Measurements from ENCODE around the gene NPC1. TPM values are rescaled to one million over a fixed set of nuclear protein-coding genes. Genes with fewer than 3 reads are reported as not detected.

NPC1 gene
- total RNA-seq, 1 donor from 2014 or later = 44.8 TPM

- H3K27me3 Mint-ChIP-seq (ENCODE audit: unreplicated experiment) = no peaks in the 10 kb centered on the region
- no peak overlapping the region for H3K27ac Mint-ChIP-seq (ENCODE audit: unreplicated experiment)
These were observed 46.3 kb upstream of the NPC1 start for GRCh38 chr18:23632615-23633014.

DNA sequence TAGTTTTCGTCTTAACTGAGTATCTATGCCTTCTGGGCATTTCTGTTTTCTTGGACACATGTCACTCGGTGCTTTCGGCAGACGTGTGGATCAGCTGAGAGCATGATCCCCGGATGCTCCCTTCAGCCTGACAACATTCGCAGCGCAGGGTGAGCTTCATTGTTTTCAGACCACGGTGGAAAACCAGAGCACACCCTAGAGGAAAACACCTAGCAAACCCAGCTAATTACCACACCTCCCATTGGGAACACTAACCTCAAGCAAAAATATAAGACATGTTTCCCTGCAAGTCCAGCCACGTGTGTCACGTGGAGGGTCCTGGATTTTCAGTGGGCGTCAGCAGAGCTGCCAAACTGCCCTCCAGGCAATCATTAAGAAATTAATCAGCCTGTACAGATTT is 45.4 kb upstream of the NPC1 start:
- no peak overlapping the region for H3K4me3 Mint-ChIP-seq (ENCODE audit: unreplicated experiment)
- H3K9me3 Mint-ChIP-seq (ENCODE audit: unreplicated experiment) = no peaks in the 10 kb centered on the region
- no peaks in the 10 kb centered on the region for H3K36me3 Mint-ChIP-seq (ENCODE audit: unreplicated experiment)
- no peak overlapping the region for H3K27ac Mint-ChIP-seq (ENCODE audit: unreplicated experiment)
- no peak for TF ChIP-seq CTCF (IDR thresholded peaks at IDR 0.05; ENCODE audit: partially characterized antibody, unreplicated experiment)
- no peaks in the 10 kb centered on the region for H3K27me3 Mint-ChIP-seq (ENCODE audit: unreplicated experiment)
- no peaks in the 10 kb centered on the region for H3K4me1 Mint-ChIP-seq (ENCODE audit: low read depth, unreplicated experiment)
- DNase-seq = no peak

More at GRCh38 chr18:23632615-23633014, 46.3 kb upstream of the NPC1 start:
- Mint-ChIP-seq H3K4me3 (ENCODE audit: unreplicated experiment) (no peak overlapping the region), H3K9me3 (ENCODE audit: unreplicated experiment) (no peaks in the 10 kb centered on the region), H3K4me1 (ENCODE audit: low read depth, unreplicated experiment) (no peaks in the 10 kb centered on the region), H3K36me3 (ENCODE audit: unreplicated experiment) (no peaks in the 10 kb centered on the region)
- no peak for DNase-seq
- TF ChIP-seq CTCF (IDR thresholded peaks at IDR 0.05; ENCODE audit: partially characterized antibody, unreplicated experiment) = no peak

GRCh38 chr18:23631312-23631711 is 45.0 kb upstream of the NPC1 start:
- TF ChIP-seq CTCF (IDR thresholded peaks at IDR 0.05; ENCODE audit: partially characterized antibody, unreplicated experiment) = no peak
- Mint-ChIP-seq H3K27me3 (ENCODE audit: unreplicated experiment) (no peaks in the 10 kb centered on the region), H3K4me1 (ENCODE audit: low read depth, unreplicated experiment) (no peaks in the 10 kb centered on the region), H3K4me3 (ENCODE audit: unreplicated experiment) (no peak overlapping the region), H3K9me3 (ENCODE audit: unreplicated experiment) (no peaks in the 10 kb centered on the region), H3K27ac (ENCODE audit: unreplicated experiment) (no peak overlapping the region), H3K36me3 (ENCODE audit: unreplicated experiment) (no peaks in the 10 kb centered on the region)
- no peak for DNase-seq

- H3K27ac Mint-ChIP-seq (ENCODE audit: unreplicated experiment) = no peak overlapping the region
- no peak for DNase-seq
- no peaks in the 10 kb centered on the region for H3K4me1 Mint-ChIP-seq (ENCODE audit: low read depth, unreplicated experiment)
These were observed 43.2 kb upstream of the NPC1 start for GRCh38 chr18:23629444-23629946.

DNA sequence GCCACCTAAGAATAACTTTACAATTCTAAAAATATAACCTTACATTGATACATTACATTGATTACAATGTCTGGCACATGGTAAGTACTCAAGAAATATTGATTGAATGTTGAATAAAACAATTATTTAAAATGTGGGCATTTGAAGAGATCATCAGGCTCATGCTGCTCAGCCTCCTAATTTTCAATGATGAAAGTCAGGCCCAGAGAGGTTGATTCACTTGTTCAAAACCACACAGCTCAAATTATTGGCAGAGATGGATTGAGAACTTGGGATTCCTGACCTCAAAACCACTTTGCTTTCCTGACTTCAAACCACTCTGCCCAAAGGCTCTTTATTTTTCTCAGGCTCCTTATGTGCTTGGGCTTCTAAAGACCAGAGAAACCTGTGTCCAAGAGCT is 41.7 kb upstream of the NPC1 start:
- DNase-seq = no peak
- no peaks in the 10 kb centered on the region for H3K36me3 Mint-ChIP-seq (ENCODE audit: unreplicated experiment)
- H3K27ac Mint-ChIP-seq (ENCODE audit: unreplicated experiment) = no peak overlapping the region
- peaks cover 1% of the 10 kb centered on the region for H3K27me3 Mint-ChIP-seq (ENCODE audit: unreplicated experiment)
- H3K9me3 Mint-ChIP-seq (ENCODE audit: unreplicated experiment) = peaks cover 2% of the 10 kb centered on the region
- no peak overlapping the region for H3K4me3 Mint-ChIP-seq (ENCODE audit: unreplicated experiment)
- H3K4me1 Mint-ChIP-seq (ENCODE audit: low read depth, unreplicated experiment) = no peaks in the 10 kb centered on the region
- no peak for TF ChIP-seq CTCF (IDR thresholded peaks at IDR 0.05; ENCODE audit: partially characterized antibody, unreplicated experiment)

More at GRCh38 chr18:23629444-23629946, 43.2 kb upstream of the NPC1 start:
- Mint-ChIP-seq H3K36me3 (ENCODE audit: unreplicated experiment) (no peaks in the 10 kb centered on the region), H3K27me3 (ENCODE audit: unreplicated experiment) (no peaks in the 10 kb centered on the region), H3K9me3 (ENCODE audit: unreplicated experiment) (no peaks in the 10 kb centered on the region), H3K4me3 (ENCODE audit: unreplicated experiment) (no peak overlapping the region)
- no peak for TF ChIP-seq CTCF (IDR thresholded peaks at IDR 0.05; ENCODE audit: partially characterized antibody, unreplicated experiment)

All from glutamatergic neuron (in vitro differentiated cells).